HG03025 (cell line): Measurements from ENCODE around the gene WFDC5.
"Not testable (repeated sequence)": the region's sequence is repeated elsewhere in the genome, so short reads cannot be mapped to it uniquely, and the experiment has no call there.

Experiments
- ATAC-seq: cut with Tn5 transposase; IDR thresholded peaks from one replicate; pipeline ENCODE4 v1.9.1; 2021; ENCODE audit warnings: mild to moderate bottlenecking, moderate library complexity; ENCODE audit not compliant: unreplicated experiment, low FRiP score

Gene WFDC5

GRCh38 chr20:45114465-45115385 is at the start of gene WFDC5:
Gene WFDC5, minus strand, starts transcription at chr20:45115174. Its CDS starts 91 bp downstream, at chr20:45115083.
- ATAC-seq, result no peak

- ATAC-seq, result no peak
These were observed 48.3 kb upstream of the WFDC5 start for GRCh38 chr20:45163083-45163803.

DNA sequence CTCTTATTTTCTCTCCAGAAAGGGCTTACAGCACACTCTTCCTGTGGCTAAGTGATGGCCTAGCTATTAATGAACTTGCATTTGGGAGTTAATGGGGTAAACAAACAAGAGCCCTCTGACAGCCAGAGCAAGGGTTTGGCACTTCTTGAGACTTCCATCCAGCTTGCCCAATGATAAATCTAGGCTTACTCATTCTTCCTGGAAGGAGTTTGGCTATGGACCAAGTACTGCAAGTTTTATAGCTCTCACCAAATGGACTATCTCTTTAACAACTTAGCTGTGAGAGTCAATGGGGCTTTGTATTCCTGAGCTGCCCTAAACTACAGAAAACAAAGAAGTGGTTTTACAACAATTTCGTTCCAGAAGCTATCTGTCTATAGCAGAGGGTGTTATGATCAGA is 43.0 kb upstream of the WFDC5 start:
- ATAC-seq, result no peak

GRCh38 chr20:45156713-45157112 is 41.7 kb upstream of the WFDC5 start:
- no peak for ATAC-seq

- not testable (repeated sequence) for ATAC-seq
These were observed 39.8 kb upstream of the WFDC5 start for GRCh38 chr20:45154794-45155193.

GRCh38 chr20:45154183-45154582 is 39.2 kb upstream of the WFDC5 start:
- ATAC-seq, result no peak

GRCh38 chr20:45153752-45154151 is 38.8 kb upstream of the WFDC5 start:
- no peak for ATAC-seq

DNA sequence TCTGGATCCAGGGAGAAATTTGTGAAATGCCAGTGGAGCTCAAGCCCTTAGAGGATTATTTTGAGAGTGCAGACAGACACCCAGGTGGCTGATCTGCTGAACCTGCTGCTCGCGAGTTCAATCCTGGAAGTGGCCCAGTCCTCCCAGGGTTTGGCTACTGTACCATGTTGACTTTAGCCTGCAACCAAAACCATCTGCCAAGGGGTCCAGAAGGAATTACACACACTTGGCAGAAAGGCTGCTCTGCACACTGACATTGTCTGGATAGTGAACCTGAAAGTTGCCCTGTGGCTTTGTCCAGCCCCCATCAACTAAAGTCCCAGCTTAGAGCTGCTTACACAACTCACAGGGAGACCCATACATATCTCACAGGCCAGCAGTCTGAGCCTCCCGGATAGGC is 38.2 kb upstream of the WFDC5 start:
- ATAC-seq, result no peak

DNA sequence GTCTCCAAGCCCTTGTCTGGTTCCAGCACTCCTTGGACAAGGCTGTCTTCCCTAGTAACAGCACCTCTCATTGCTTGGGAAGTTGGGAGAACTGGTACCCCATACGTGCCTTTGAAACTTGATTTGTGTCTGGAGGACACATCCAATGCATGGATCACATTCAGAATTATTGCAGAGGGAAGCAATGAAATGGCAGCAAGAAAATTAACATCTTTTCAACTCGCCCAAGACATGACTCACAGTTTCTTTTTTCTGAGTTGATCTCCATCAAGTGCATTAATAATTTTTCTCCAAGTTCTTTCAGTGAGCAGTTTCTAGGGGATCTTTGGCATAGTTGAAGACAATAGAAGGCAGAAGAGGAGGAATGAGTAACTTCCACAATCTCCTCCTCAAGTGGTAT is 37.4 kb upstream of the WFDC5 start:
- no peak for ATAC-seq

GRCh38 chr20:45149062-45149461 is 34.1 kb upstream of the WFDC5 start:
- ATAC-seq, result no peak

DNA sequence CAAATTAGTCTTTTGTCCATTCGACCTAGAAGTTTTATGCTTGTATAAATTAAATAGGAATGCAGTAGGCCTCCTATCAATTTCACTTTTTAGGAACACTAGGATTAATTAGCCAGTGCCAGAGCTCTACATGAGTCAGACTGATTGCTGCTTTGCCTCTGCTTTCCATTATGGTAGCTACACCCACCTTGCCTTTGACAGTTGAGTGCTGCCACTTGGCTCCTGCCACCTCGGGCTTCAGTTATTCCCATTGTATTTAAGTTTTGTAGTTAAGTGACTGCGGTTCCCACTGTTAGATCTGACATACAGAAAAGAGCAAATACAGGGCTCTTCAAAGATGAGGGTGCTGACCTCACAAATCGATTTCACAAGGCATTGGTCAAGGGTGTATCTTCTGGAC is 25.9 kb upstream of the WFDC5 start:
- ATAC-seq, result no peak

DNA sequence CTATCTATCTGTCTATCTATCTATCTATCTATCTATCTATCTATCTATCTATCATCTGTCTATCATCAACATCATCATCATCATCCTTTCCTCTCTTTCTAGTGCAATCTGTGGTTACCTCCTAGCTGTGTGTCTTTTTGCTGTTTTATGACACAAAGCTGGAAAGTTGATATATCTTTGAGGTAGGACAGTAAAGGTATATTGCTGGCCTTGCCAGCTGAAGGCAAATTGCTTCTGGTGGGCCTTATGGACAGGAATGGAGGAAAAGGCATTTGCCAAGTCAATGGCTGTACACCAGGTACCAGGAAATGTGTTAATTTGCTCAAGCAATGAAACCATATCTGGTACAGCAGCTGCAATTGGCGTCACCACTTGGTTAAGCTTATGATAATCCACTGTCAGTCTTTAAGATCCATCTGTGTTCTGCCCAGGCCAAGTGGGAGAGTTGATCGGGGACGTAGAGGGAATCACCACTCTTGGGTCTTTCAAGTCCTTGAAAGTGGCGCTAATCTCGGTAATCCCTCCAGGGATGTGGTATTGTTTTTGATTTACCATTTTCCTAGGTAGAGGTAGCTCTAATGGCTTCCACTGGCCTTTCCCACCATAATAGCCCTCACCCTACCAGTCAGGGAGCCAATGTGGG is 24.9 kb upstream of the WFDC5 start:
- ATAC-seq, result not testable (repeated sequence)

- ATAC-seq, result no peak
These were observed 23.8 kb upstream of the WFDC5 start for GRCh38 chr20:45138561-45139300.

GRCh38 chr20:45136911-45137310 is 21.9 kb upstream of the WFDC5 start:
- ATAC-seq, result no peak

DNA sequence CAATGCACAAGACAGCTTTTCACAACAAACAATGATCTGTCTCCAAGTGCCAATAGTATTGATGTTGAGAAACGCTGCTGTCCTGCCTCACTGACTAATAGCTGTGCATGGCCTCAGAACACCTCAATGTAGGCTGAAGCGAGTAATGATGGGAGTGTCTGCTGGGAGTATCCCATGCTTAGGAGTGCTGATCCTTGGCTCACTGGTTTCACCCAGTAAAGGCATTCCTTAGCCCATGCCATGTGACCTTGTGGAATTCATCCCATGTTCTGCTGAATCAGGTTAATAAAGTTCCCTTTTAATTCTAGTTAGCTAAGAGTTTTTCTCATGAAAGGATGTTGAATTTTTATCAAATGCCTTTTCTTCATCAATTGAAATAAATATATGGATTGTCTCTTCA is 13.1 kb upstream of the WFDC5 start:
- no peak for ATAC-seq

DNA sequence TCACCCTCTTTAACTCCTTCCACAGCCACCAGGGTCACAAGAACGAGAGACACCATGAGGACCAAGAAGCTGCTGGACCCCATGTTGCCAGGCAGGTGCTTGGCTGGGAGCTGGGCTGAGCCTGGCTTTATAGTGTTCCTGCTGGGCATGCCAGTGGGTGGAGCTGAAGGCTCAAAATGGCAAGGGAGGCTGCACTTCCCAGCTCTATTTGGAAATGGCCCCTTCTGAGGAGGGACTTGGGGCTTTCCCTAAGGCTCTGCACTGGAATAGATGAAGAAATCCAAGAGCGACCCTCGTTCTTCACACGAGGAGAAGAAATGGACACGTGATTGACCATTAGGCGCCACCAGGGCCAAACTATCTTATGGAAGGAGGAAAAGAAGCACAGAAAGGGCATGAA is 9.4 kb upstream of the WFDC5 start, which contains the start of gene WFDC12:
Gene WFDC12 (minus strand): TSS at position 101 of the 400 bp plus-strand sequence. CDS start 18 bp downstream, at position 83.
- no peak for ATAC-seq

DNA sequence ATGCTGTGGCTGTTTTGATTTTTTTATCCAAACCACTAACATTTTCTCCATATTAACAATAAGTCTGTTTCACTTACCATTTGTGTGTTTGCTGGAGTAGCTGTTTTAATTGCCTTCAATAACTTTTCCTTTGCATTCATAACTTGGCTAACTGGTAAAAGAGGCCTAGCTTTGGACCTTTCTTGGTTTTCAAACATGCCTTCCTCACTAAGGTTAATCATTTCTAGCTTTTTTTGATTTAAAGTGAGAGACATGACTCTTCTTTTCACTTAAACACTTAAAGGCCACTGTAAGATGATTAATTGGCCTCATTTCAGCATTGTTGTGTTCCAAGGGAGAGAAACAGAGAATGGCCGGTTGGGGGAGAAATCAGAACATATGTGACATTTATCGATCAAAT is 6.4 kb upstream of the WFDC5 start:
- ATAC-seq, result no peak

DNA sequence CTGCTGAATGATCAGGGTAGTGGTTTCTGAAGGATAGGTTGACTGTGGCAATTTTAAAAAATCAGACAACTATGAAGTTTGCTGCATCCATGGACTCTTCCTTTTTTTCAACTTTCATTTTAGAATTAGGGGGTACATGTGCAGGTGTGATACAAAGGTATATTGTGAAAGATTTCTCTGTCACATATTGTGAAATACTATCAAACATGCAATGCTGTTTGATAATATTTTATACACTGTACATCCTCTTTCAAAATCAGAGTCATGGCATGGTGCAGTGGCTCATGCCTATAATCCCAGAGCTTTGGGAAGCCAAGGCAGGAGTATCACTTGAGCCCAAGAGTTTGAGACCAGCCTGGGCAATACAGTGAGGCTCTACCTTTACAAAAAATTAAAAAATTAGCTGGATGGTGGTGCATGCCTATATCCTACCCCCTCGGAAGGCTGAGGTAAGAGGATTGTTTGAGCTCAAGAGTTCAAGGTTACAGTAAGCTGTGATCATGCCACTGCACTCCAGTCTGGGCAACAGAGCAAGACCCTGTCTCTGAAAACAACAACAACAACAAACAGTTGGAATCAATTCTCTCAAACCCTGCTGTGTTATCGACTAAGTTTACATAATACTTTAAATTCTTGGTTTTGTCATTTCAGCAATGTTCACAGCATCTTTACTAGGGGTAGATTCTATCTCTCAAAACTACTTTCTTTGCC is 4.7 kb upstream of the WFDC5 start:
- no peak for ATAC-seq

DNA sequence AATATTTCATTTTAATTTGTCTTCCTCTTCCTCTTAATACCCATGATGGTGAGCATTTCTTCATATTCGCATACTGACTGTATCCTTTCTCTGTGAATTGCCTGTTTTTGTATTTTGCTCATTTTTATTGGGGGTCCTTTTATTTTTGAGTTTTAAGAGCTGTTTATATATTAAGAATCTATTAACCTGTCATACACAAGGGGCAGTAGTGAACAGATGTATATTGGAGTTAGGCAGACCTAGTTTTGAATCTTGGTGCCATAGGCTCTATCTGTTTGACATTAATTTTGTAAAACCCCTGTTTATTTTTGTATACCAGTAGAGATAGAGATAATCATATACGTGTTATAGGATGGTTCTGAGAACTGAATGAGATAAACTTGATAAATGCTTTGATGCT is 3.1 kb upstream of the WFDC5 start:
- ATAC-seq, result no peak

DNA sequence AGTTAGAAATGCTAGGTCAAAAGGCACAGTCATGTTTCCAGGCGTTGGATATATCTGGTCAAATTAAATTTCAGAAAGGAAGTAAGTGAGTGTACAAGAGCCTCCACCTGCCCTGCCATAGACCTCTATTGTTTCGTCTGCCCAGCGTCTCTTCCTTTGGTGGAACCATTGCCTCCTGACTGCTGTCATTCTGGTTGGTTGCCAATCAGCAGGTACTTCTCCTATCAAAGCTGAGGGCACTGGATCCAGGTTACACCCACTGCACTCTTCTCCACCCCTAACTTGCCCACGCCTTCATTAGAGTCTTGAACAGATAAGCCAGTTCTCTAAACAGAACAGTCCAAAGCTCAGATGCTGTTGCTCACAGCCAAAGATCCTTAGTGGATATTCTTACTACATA is 2.6 kb upstream of the WFDC5 start:
- no peak for ATAC-seq
